Spleen (tissue), 7 donors: ENCODE data around the gene MUSK.

Experiments
- CTCF ChIP-seq, 11 experiments: fragments of 200-600 bp in 7 of 11; fragments of 450-650 bp in 4 of 11; sonication (generic) in 4 of 11; IDR thresholded peaks in 8 of 11; conservative IDR thresholded peaks in 3 of 11; 1 replicate in 7 of 11; 2 replicates in 4 of 11; pipeline versions ENCODE4 v1.4.0 to v1.8.0; 2016 to 2021; ENCODE audit warnings: antibody characterized with exemption in 11 of 11, inconsistent platforms in 4 of 11, mild to moderate bottlenecking in 1 of 11
- POLR2A ChIP-seq, 3 donors: fragments of 450-650 bp; IDR thresholded peaks; one replicate each; pipeline ENCODE4 v1.5.1; 2017; ENCODE audit warnings: antibody characterized with exemption in 3 of 3, mild to moderate bottlenecking in 1 of 3
- POLR2AphosphoS5 ChIP-seq, 3 donors: sonication (generic); formaldehyde crosslinking; IDR thresholded peaks; one replicate each; pipeline ENCODE4 v1.5.1; 2017; ENCODE audit warnings: antibody characterized with exemption in 3 of 3
- donor health status: DM: no; HTN: no; CAD: no; lungs with moderate emphysema.
- donor health status: DM: no; HTN: no; CAD: no.
- donor health status: DM: no; HTN: no; CAD: no.

GRCh38 chr9:110622368-110622767 lies 46.2 kb upstream of the MUSK start:
- no peak for TF ChIP-seq POLR2A (IDR thresholded peaks at IDR 0.05)
- no peak for TF ChIP-seq CTCF (IDR thresholded peaks at IDR 0.05 in 8 of 11, conservative IDR thresholded peaks at IDR 0.05 in 3 of 11)
- no peak for TF ChIP-seq POLR2AphosphoS5 (IDR thresholded peaks at IDR 0.05)
